Measurements from ENCODE around the gene GDPD1.

GDPD1 gene

DNA sequence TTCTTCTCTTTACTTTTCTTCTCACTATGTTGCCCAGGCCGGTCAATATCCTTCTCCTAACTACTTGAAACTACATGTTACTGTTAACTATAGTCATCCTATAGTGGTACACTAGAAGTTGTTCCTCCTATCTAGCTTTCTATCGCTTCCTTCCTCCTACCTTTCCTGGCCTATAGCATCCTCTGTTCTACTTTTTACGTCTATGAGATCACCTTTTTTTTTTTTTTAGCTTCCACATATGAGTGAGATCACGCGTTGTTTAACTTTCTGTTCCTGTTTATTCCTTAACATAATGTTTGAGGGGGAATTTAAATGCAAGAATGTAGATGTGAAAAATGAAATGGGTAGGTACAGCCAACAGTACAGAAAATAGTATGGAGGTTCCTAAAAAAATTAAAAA is 80.6 kb downstream of the GDPD1 start:
- Histone ChIP-seq H4K12ac (ENCODE audit: low read depth, low read length) (no peak overlapping the region), H4K8ac (ENCODE audit: low read depth, low read length) (no peak overlapping the region), H3K79me1 (ENCODE audit: low read length) (no peaks in the 10 kb centered on the region), H2AK5ac (ENCODE audit: low read length) (no peak overlapping the region), H3K4me2 (ENCODE audit: low read length) (no peak overlapping the region), H3K79me2 (ENCODE audit: control insufficient read depth, insufficient read depth, low read length, poor library complexity) (no peaks in the 10 kb centered on the region), H3K23ac (ENCODE audit: low read length) (no peak overlapping the region), H3K18ac (ENCODE audit: low read length) (no peak overlapping the region), H3K9ac (ENCODE audit: low read length) (no peak overlapping the region), H3K27ac (ENCODE audit: low read depth, low read length) (no peak overlapping the region), H3K27me3 (ENCODE audit: insufficient read depth, low read length) (no peaks in the 10 kb centered on the region), H2BK5ac (ENCODE audit: low read depth, low read length, poor library complexity) (no peak overlapping the region), H3K4ac (ENCODE audit: low read depth, low read length) (no peak overlapping the region), H4K91ac (ENCODE audit: low read depth, low read length) (no peak overlapping the region), H3K9me3 (ENCODE audit: insufficient read depth, low read depth, low read length) (no peaks in the 10 kb centered on the region), H3K4me3 (ENCODE audit: low read depth, low read length) (no peak overlapping the region), H2AFZ (ENCODE audit: insufficient read depth, low read length, poor library complexity) (no peak overlapping the region), H3K14ac (ENCODE audit: low read length) (no peak overlapping the region), H2BK120ac (ENCODE audit: insufficient read depth, low read length, poor library complexity) (no peak overlapping the region), H2BK12ac (ENCODE audit: low read length) (no peak overlapping the region), H3K36me3 (ENCODE audit: control insufficient read depth in 1 of 2, insufficient read depth in 2 of 2, low read length in 2 of 2) (no peaks in the 10 kb centered on the region), H3K4me1 (ENCODE audit: control insufficient read depth in 1 of 2, insufficient read depth in 2 of 2, low read length in 2 of 2) (peaks cover 0 to 4% of the 10 kb centered on the region in 2 experiments)
- no peak for DNase-seq
- no CpG with 5 or more reads among the region's 5 CpGs for WGBS (ENCODE audit: extremely low coverage, insufficient coverage, insufficient read length)

- Histone ChIP-seq H2AK5ac (ENCODE audit: low read length) (no peak overlapping the region), H4K8ac (ENCODE audit: low read depth, low read length) (no peak overlapping the region), H4K12ac (ENCODE audit: low read depth, low read length) (no peak overlapping the region), H2BK120ac (ENCODE audit: insufficient read depth, low read length, poor library complexity) (no peak overlapping the region), H3K18ac (ENCODE audit: low read length) (no peak overlapping the region), H3K79me1 (ENCODE audit: low read length) (no peaks in the 10 kb centered on the region), H3K27me3 (ENCODE audit: insufficient read depth, low read length) (no peaks in the 10 kb centered on the region), H3K36me3 (ENCODE audit: control insufficient read depth in 1 of 2, insufficient read depth in 2 of 2, low read length in 2 of 2) (no peaks in the 10 kb centered on the region), H3K9ac (ENCODE audit: low read length) (no peak overlapping the region), H3K4me3 (ENCODE audit: low read depth, low read length) (no peak overlapping the region), H2BK5ac (ENCODE audit: low read depth, low read length, poor library complexity) (no peak overlapping the region), H3K9me3 (ENCODE audit: insufficient read depth, low read depth, low read length) (no peaks in the 10 kb centered on the region), H3K4ac (ENCODE audit: low read depth, low read length) (no peak overlapping the region), H2BK12ac (ENCODE audit: low read length) (no peak overlapping the region), H3K4me2 (ENCODE audit: low read length) (no peak overlapping the region), H3K23ac (ENCODE audit: low read length) (no peak overlapping the region), H3K79me2 (ENCODE audit: control insufficient read depth, insufficient read depth, low read length, poor library complexity) (no peaks in the 10 kb centered on the region), H3K14ac (ENCODE audit: low read length) (no peak overlapping the region), H3K4me1 (ENCODE audit: control insufficient read depth in 1 of 2, insufficient read depth in 2 of 2, low read length in 2 of 2) (no peaks in the 10 kb centered on the region), H2AFZ (ENCODE audit: insufficient read depth, low read length, poor library complexity) (no peak overlapping the region), H4K91ac (ENCODE audit: low read depth, low read length) (no peak overlapping the region), H3K27ac (ENCODE audit: low read depth, low read length) (no peak overlapping the region)
- no CpG with 5 or more reads among the region's 2 CpGs for WGBS (ENCODE audit: extremely low coverage, insufficient coverage, insufficient read length)
- peak in 1 of 2 donors; percentile 28 for DNase-seq
Observed at GRCh38 chr17:59304811-59305210, 84.5 kb downstream of the GDPD1 start.

DNA sequence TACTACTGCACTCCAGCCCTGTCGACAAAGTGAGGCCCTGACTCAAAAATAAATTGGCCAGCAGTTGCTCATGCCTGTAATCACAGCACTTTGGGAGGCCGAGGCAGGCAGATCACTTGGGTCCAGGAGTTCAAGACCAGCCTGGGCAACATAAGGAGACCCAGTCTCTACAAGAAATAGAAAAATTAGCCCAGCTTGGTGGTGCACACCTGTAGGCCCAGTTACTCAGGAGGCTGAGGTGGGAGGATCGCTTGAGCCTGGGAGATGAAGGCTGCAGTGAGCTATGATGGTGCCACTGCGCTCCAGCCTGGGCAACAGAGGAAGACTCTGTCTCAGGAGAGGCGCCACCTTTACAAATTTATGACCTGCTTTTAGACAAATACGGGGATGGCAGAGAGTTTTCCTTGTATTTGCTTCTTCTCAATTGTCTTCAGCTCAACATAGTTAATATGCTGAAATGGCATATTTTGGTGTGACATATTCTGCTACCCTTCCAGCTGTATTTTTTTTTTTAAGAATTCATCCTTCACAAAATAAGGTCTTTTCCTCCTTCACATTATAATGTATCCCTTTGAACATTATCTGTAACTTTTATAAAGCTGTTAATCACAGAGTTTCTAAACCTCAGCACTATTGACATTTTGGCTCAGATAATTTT is 90.1 kb downstream of the GDPD1 start:
- Histone ChIP-seq H3K27ac (ENCODE audit: low read depth, low read length) (no peak overlapping the region), H3K18ac (ENCODE audit: low read length) (no peak overlapping the region), H4K91ac (ENCODE audit: low read depth, low read length) (no peak overlapping the region), H3K36me3 (ENCODE audit: control insufficient read depth in 1 of 2, insufficient read depth in 2 of 2, low read length in 2 of 2) (no peaks in the 10 kb centered on the region), H3K79me1 (ENCODE audit: low read length) (no peaks in the 10 kb centered on the region), H3K27me3 (ENCODE audit: insufficient read depth, low read length) (no peaks in the 10 kb centered on the region), H3K4me3 (ENCODE audit: low read depth, low read length) (no peak overlapping the region), H3K4me1 (ENCODE audit: control insufficient read depth in 1 of 2, insufficient read depth in 2 of 2, low read length in 2 of 2) (no peaks in the 10 kb centered on the region), H3K23ac (ENCODE audit: low read length) (no peak overlapping the region), H3K79me2 (ENCODE audit: control insufficient read depth, insufficient read depth, low read length, poor library complexity) (no peaks in the 10 kb centered on the region), H4K12ac (ENCODE audit: low read depth, low read length) (no peak overlapping the region), H2AFZ (ENCODE audit: insufficient read depth, low read length, poor library complexity) (no peak overlapping the region), H2BK5ac (ENCODE audit: low read depth, low read length, poor library complexity) (no peak overlapping the region), H4K8ac (ENCODE audit: low read depth, low read length) (no peak overlapping the region), H3K14ac (ENCODE audit: low read length) (no peak overlapping the region), H3K9me3 (ENCODE audit: insufficient read depth, low read depth, low read length) (no peaks in the 10 kb centered on the region), H3K4me2 (ENCODE audit: low read length) (no peak overlapping the region), H3K9ac (ENCODE audit: low read length) (no peak overlapping the region), H3K4ac (ENCODE audit: low read depth, low read length) (no peak overlapping the region), H2BK120ac (ENCODE audit: insufficient read depth, low read length, poor library complexity) (no peak overlapping the region), H2AK5ac (ENCODE audit: low read length) (no peak overlapping the region), H2BK12ac (ENCODE audit: low read length) (no peak overlapping the region)
- no peak for DNase-seq
- no CpG with 5 or more reads among the region's 6 CpGs for WGBS (ENCODE audit: extremely low coverage, insufficient coverage, insufficient read length)

DNA sequence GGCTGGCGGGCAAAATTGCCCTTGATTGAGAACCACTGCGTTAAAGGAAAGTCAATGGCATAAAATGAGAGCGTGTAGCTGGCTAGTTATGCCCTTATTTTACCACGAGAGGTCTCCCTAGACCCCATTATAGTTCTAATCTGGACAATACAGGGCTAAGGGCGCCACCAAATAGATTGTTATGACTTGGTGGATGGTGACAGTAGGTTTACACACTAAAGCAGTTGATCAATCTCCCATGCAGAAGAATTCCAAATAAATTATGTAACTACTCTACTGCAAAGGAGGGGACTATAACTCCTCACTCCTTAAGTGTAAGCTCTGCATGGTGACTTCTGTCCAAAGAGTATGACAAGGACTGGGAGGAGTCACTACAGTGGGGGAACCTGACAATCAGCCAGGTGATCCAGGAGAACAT is 90.7 kb downstream of the GDPD1 start:
- H2BK12ac ChIP-seq (ENCODE audit: low read length), result no peak overlapping the region
- H3K79me1 ChIP-seq (ENCODE audit: low read length), result no peaks in the 10 kb centered on the region
- WGBS (ENCODE audit: extremely low coverage, insufficient coverage, insufficient read length), result no CpG with 5 or more reads among the region's 5 CpGs
- no peaks in the 10 kb centered on the region for H3K9me3 ChIP-seq (ENCODE audit: insufficient read depth, low read depth, low read length)
- H2BK120ac ChIP-seq (ENCODE audit: insufficient read depth, low read length, poor library complexity), result no peak overlapping the region
- no peaks in the 10 kb centered on the region for H3K27me3 ChIP-seq (ENCODE audit: insufficient read depth, low read length)
- peak; percentile 47 to 90 for DNase-seq
- H3K9ac ChIP-seq (ENCODE audit: low read length), result no peak overlapping the region
- H3K18ac ChIP-seq (ENCODE audit: low read length), result no peak overlapping the region
- no peak overlapping the region for H4K8ac ChIP-seq (ENCODE audit: low read depth, low read length)
- H3K4me2 ChIP-seq (ENCODE audit: low read length), result no peak overlapping the region
- no peak overlapping the region for H3K4me3 ChIP-seq (ENCODE audit: low read depth, low read length)
- no peak overlapping the region for H2BK5ac ChIP-seq (ENCODE audit: low read depth, low read length, poor library complexity)
- no peak overlapping the region for H3K4ac ChIP-seq (ENCODE audit: low read depth, low read length)
- no peak overlapping the region for H4K12ac ChIP-seq (ENCODE audit: low read depth, low read length)
- H3K23ac ChIP-seq (ENCODE audit: low read length), result no peak overlapping the region
- no peak overlapping the region for H4K91ac ChIP-seq (ENCODE audit: low read depth, low read length)
- H2AK5ac ChIP-seq (ENCODE audit: low read length), result no peak overlapping the region
- no peak overlapping the region for H2AFZ ChIP-seq (ENCODE audit: insufficient read depth, low read length, poor library complexity)
- H3K36me3 ChIP-seq (ENCODE audit: control insufficient read depth in 1 of 2, insufficient read depth in 2 of 2, low read length in 2 of 2), result no peaks in the 10 kb centered on the region
- H3K4me1 ChIP-seq (ENCODE audit: control insufficient read depth in 1 of 2, insufficient read depth in 2 of 2, low read length in 2 of 2), result no peaks in the 10 kb centered on the region
- no peaks in the 10 kb centered on the region for H3K79me2 ChIP-seq (ENCODE audit: control insufficient read depth, insufficient read depth, low read length, poor library complexity)
- H3K27ac ChIP-seq (ENCODE audit: low read depth, low read length), result no peak overlapping the region
- H3K14ac ChIP-seq (ENCODE audit: low read length), result no peak overlapping the region
